Glomerular endothelial cell (primary cell): ENCODE measurements around the gene ZNF615. TPM values are rescaled to one million over a fixed set of nuclear protein-coding genes. Genes with fewer than 3 reads are reported as not detected.
"Not testable (repeated sequence)": the region's sequence is repeated elsewhere in the genome, so short reads cannot be mapped to it uniquely, and the experiment has no call there.

Experiments used
- DNase-seq: peaks from one replicate; pipeline ENCODE4 v3.0.0-alpha.2; 2011; ENCODE audit warnings: low read depth, low spot score; ENCODE audit errors: extremely low read depth
- total RNA-seq: library from RNA; depleted of rRNA; stranded (reverse); fragments of >200 nt; gene quantifications from 2 replicates; pipeline ENCODE4 v1.2.3, GENCODE V29; 2015

Gene ZNF615
- total RNA-seq, 1 donor from 2014 or later, result 3.2 TPM

- not testable (repeated sequence) for DNase-seq
These were observed 27.1 kb downstream of the ZNF615 start for GRCh38 chr19:51980926-51981325.

GRCh38 chr19:51980116-51980736, 27.8 kb downstream of the ZNF615 start:
- no peak for DNase-seq

GRCh38 chr19:51978882-51979281, 29.1 kb downstream of the ZNF615 start:
- no peak for DNase-seq

GRCh38 chr19:51977346-51977745, 30.7 kb downstream of the ZNF615 start:
- no peak for DNase-seq

GRCh38 chr19:51976852-51977251, 31.2 kb downstream of the ZNF615 start:
- DNase-seq, result no peak

- not testable (repeated sequence) for DNase-seq
These were observed 32.2 kb downstream of the ZNF615 start for GRCh38 chr19:51975787-51976186.

GRCh38 chr19:51971624-51972023, 36.4 kb downstream of the ZNF615 start:
- no peak for DNase-seq

GRCh38 chr19:51970718-51971117, 37.3 kb downstream of the ZNF615 start:
- DNase-seq, result no peak

GRCh38 chr19:51965583-51965982, 42.4 kb downstream of the ZNF615 start:
- no peak for DNase-seq

- not testable (repeated sequence) for DNase-seq
These were observed 47.3 kb downstream of the ZNF615 start for GRCh38 chr19:51960621-51961233.

- no peak for DNase-seq
These were observed 48.2 kb downstream of the ZNF615 start for GRCh38 chr19:51959791-51960190.

GRCh38 chr19:51957846-51958245, 50.2 kb downstream of the ZNF615 start:
- DNase-seq, result not testable (repeated sequence)

GRCh38 chr19:51948975-51949374, 59.0 kb downstream of the ZNF615 start:
- no peak for DNase-seq

GRCh38 chr19:51946602-51947001, 61.4 kb downstream of the ZNF615 start:
- DNase-seq, result no peak

GRCh38 chr19:51944798-51945552, 63.0 kb downstream of the ZNF615 start:
- no peak for DNase-seq

Other genes starting within 250 kb of the ZNF615 start
- gene FPR2, start 247.0 kb downstream of the ZNF615 start, total RNA-seq, result not detected in 2 replicates
- gene FPR3, start 213.1 kb downstream of the ZNF615 start, total RNA-seq, result not detected in 2 replicates
- gene ZNF577, start 120.3 kb downstream of the ZNF615 start, total RNA-seq, result 4.7 and 4.8 TPM in 2 replicates
- gene ZNF649, start 103.2 kb downstream of the ZNF615 start, total RNA-seq, result 3.6 and 6.8 TPM in 2 replicates
- 4.0 and 9.3 TPM in 2 replicates for gene ZNF613, start 80.7 kb downstream of the ZNF615 start, total RNA-seq
- 4.1 and 5.7 TPM in 2 replicates for gene ZNF350, start 21.4 kb downstream of the ZNF615 start, total RNA-seq
- 8.8 TPM in 2 replicates for gene ZNF614, start 20.2 kb upstream of the ZNF615 start, total RNA-seq
- 6.1 and 7.7 TPM in 2 replicates for gene ZNF432, start 40.6 kb upstream of the ZNF615 start, total RNA-seq
- gene ZNF841, start 87.6 kb upstream of the ZNF615 start, total RNA-seq, result 6.8 and 14.8 TPM in 2 replicates
- 5.1 and 7.5 TPM in 2 replicates for gene ZNF616, start 131.7 kb upstream of the ZNF615 start, total RNA-seq
- 5.5 and 10.2 TPM in 2 replicates for gene ZNF836, start 163.4 kb upstream of the ZNF615 start, total RNA-seq
- 322 and 337 TPM in 2 replicates for gene PPP2R1A, start 181.8 kb upstream of the ZNF615 start, total RNA-seq